GM23338 (cell line): ENCODE data around the gene SEPHS1. TPM values are rescaled to one million over a fixed set of nuclear protein-coding genes. Genes with fewer than 3 reads are reported as not detected.

Source experiments
- ATAC-seq: fragments of 200-7000 bp; cut with Tn5 transposase; 3 replicates; pipeline ENCODE4 v1.9.1; 2020
- DNase-seq: peaks from one replicate; pipeline ENCODE4 v3.0.0-alpha.2; 2015; ENCODE audit warnings: low spot score
- H2AFZ ChIP-seq: fragments of 200-600 bp; sonication (generic); 2 replicates; pipeline ENCODE4 v1.8.0; 2016; ENCODE audit warnings: antibody characterized with exemption, mild to moderate bottlenecking, moderate library complexity
- H3F3A ChIP-seq: fragments of 200-600 bp; sonication (generic); replicated peaks from 2 replicates; pipeline ENCODE4 v1.8.0; 2017; ENCODE audit warnings: antibody characterized with exemption, mixed run types, low read depth
- H3K27ac ChIP-seq: fragments of 200-600 bp; sonication (generic); 2 replicates; pipeline ENCODE4 v1.6.1; 2016; ENCODE audit warnings: low read depth
- H3K27me3 ChIP-seq: fragments of 200-600 bp; sonication (generic); 2 replicates; pipeline ENCODE4 v1.8.0; 2016; ENCODE audit warnings: mild to moderate bottlenecking, mixed run types, moderate library complexity; ENCODE audit not compliant: insufficient read depth
- H3K36me3 ChIP-seq: fragments of 200-600 bp; sonication (generic); 2 replicates; pipeline ENCODE4 v1.8.0; 2016; ENCODE audit warnings: mild to moderate bottlenecking; ENCODE audit not compliant: insufficient read depth
- H3K4me1 ChIP-seq: fragments of 200-600 bp; sonication (generic); 2 replicates; pipeline ENCODE4 v1.8.0; 2016; ENCODE audit warnings: mild to moderate bottlenecking, moderate library complexity; ENCODE audit not compliant: insufficient read depth
- H3K4me2 ChIP-seq: fragments of 200-600 bp; sonication (generic); 2 replicates; pipeline ENCODE4 v1.7.1; 2017; ENCODE audit warnings: mixed run types
- H3K4me3 ChIP-seq: fragments of 200-600 bp; sonication (generic); 2 replicates; pipeline ENCODE4 v1.6.1; 2016; ENCODE audit warnings: mixed run types
- H3K79me2 ChIP-seq: fragments of 200-600 bp; sonication (generic); replicated peaks from 2 replicates; pipeline ENCODE4 v1.8.0; 2017; ENCODE audit warnings: mild to moderate bottlenecking; ENCODE audit not compliant: insufficient read depth
- H3K9me2 ChIP-seq: fragments of 200-600 bp; sonication (generic); 2 replicates; pipeline ENCODE4 v1.8.0; 2017; ENCODE audit not compliant: insufficient read depth
- H4K20me1 ChIP-seq: fragments of 200-600 bp; sonication (generic); replicated peaks from 2 replicates; pipeline ENCODE4 v1.8.0; 2017; ENCODE audit warnings: mild to moderate bottlenecking; ENCODE audit not compliant: insufficient read depth
- H3K27ac Mint-ChIP-seq: 2 replicates; pipeline ENCODE4 v1.8.0; 2020; ENCODE audit warnings: inconsistent platforms, mild to moderate bottlenecking, moderate library complexity, mixed read lengths
- H3K27me3 Mint-ChIP-seq: 3 replicates; pipeline ENCODE4 v1.8.0; 2022; ENCODE audit warnings: low read depth, mild to moderate bottlenecking, moderate library complexity, mixed read lengths, inconsistent platforms; ENCODE audit not compliant: insufficient read depth, poor library complexity
- H3K36me3 Mint-ChIP-seq: 3 replicates; pipeline ENCODE4 v1.8.0; 2021; ENCODE audit warnings: low read depth, mild to moderate bottlenecking, inconsistent platforms, moderate library complexity, mixed read lengths
- H3K4me1 Mint-ChIP-seq: 3 replicates; pipeline ENCODE4 v1.8.0; 2020; ENCODE audit warnings: mild to moderate bottlenecking, inconsistent platforms, mixed read lengths
- H3K4me3 Mint-ChIP-seq: 3 replicates; pipeline ENCODE4 v1.8.0; 2021; ENCODE audit warnings: moderate library complexity, mild to moderate bottlenecking, inconsistent platforms, mixed read lengths
- H3K9me3 Mint-ChIP-seq: 3 replicates; pipeline ENCODE4 v1.8.0; 2020; ENCODE audit warnings: moderate library complexity, mild to moderate bottlenecking, inconsistent platforms, mixed read lengths
- JUNB ChIP-seq: IDR thresholded peaks from one replicate; pipeline ENCODE4 v1.6.1; 2016; ENCODE audit warnings: antibody characterized with exemption; ENCODE audit not compliant: unreplicated experiment
- POLR2AphosphoS5 ChIP-seq: IDR thresholded peaks from 2 replicates; pipeline ENCODE4 v1.6.1; 2016; ENCODE audit warnings: antibody characterized with exemption, low read depth
- ZNF114 ChIP-seq: fragments of 250-450 bp; sonication (Bioruptor Pico); IDR thresholded peaks from 2 replicates; pipeline ENCODE4 v1.5.0; 2020; ENCODE audit warnings: mild to moderate bottlenecking, moderate library complexity
- polyA plus RNA-seq: library from polyadenylated mRNA; unstranded; fragments of >200 nt; fragmentation: Nextera tagmentation; extraction: Ambion mirVana; gene quantifications from 2 replicates; pipeline ENCODE4 v1.2.1, GENCODE V29; 2016
- total RNA-seq: library from RNA; depleted of rRNA; stranded (reverse); fragments of >200 nt; shearing (Covaris generic); gene quantifications from 2 replicates; pipeline ENCODE4 v1.2.3, GENCODE V29; 2014
- TF ChIP-seq, protein P1 (sequence below): fragments of 250-450 bp; sonication (Bioruptor Pico); IDR thresholded peaks from 2 replicates; pipeline ENCODE4 v1.5.0; 2020; ENCODE audit warnings: mild to moderate bottlenecking, moderate library complexity
- TF ChIP-seq, protein P2 (sequence below): IDR thresholded peaks from 2 replicates; pipeline ENCODE4 v1.6.1; 2016; ENCODE audit warnings: antibody characterized with exemption

The SEPHS1 gene
- total and polyA plus RNA-seq, 2 experiments from 2014 or later: 260 to 609 TPM

DNA sequence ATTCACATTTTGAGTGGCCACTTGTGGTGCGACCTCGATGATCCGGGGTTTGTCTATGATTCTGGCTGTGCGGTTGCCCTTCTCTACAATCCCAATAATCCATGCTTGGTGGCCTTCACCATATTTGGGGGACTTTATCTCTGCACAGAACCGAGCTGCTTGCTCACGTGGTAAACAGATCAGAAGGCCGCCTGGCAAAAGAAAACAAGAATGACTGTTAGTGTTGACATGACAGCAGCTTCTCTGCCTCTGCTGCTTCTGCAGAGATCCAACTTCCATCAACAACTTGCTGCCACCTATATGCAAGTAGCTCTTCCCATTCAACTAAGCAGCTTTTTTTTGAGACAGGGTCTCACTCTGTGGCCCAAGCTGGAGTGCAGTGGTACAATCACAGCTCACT lies 28.9 kb downstream of the SEPHS1 start:
- Histone ChIP-seq H3K4me3 (no peak overlapping the region), H3F3A (peaks cover 78% of the 10 kb centered on the region), H3K36me3 (peaks cover 52% of the 10 kb centered on the region), H3K27me3 (no peaks in the 10 kb centered on the region), H3K4me2 (no peak overlapping the region), H3K9me2 (no peaks in the 10 kb centered on the region), H3K27ac (peak overlapping the region; percentile 81), H3K79me2 (no peaks in the 10 kb centered on the region), H2AFZ (no peak overlapping the region), H4K20me1 (peaks cover 39% of the 10 kb centered on the region), H3K4me1 (no peaks in the 10 kb centered on the region; the same call in 1 of the 2 replicates)
- Mint-ChIP-seq H3K9me3 (no peaks in the 10 kb centered on the region), H3K4me1 (peaks cover 16% of the 10 kb centered on the region), H3K27ac (peak overlapping the region; percentile 77; the same call in 1 of the 2 replicates), H3K4me3 (no peak overlapping the region), H3K27me3 (peaks cover 25% of the 10 kb centered on the region), H3K36me3 (peaks cover 78% of the 10 kb centered on the region)
- DNase-seq (no peak), ATAC-seq (no peak)
- no peak for TF ChIP-seq ZNF114

DNA sequence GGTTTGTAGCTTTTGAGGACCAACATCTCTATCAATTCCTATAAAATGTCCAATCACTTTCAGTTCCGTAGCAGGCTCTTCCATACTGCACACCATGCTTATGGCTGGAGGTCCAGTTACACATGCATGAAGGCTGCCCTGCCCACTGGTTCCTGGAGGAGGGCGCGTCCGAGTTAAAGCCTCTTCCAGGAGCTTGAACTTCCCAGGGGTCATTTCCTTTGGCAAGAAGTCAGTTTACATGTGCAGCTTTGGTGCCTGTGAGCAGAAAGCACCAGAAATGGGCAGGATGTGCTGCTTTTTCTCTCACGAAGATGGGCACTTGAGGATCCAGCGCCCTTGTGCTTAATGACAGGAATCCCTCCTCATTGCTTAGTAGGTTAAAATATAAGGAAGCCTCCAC lies 30.6 kb downstream of the SEPHS1 start:
- H3K36me3 Mint-ChIP-seq: peaks cover 61% of the 10 kb centered on the region
- Histone ChIP-seq H4K20me1 (peaks cover 27% of the 10 kb centered on the region), H2AFZ (no peak overlapping the region), H3K27ac (peak overlapping the region; percentile 80), H3F3A (peaks cover 66% of the 10 kb centered on the region), H3K36me3 (peaks cover 35% of the 10 kb centered on the region), H3K9me2 (no peaks in the 10 kb centered on the region), H3K27me3 (no peaks in the 10 kb centered on the region), H3K79me2 (no peaks in the 10 kb centered on the region), H3K4me1 (no peaks in the 10 kb centered on the region; the same call in 1 of the 2 replicates), H3K4me2 (no peak overlapping the region), H3K4me3 (no peak overlapping the region)
- no peaks in the 10 kb centered on the region for H3K9me3 Mint-ChIP-seq
- H3K4me3 Mint-ChIP-seq: no peak overlapping the region
- TF ChIP-seq, protein P1, sequence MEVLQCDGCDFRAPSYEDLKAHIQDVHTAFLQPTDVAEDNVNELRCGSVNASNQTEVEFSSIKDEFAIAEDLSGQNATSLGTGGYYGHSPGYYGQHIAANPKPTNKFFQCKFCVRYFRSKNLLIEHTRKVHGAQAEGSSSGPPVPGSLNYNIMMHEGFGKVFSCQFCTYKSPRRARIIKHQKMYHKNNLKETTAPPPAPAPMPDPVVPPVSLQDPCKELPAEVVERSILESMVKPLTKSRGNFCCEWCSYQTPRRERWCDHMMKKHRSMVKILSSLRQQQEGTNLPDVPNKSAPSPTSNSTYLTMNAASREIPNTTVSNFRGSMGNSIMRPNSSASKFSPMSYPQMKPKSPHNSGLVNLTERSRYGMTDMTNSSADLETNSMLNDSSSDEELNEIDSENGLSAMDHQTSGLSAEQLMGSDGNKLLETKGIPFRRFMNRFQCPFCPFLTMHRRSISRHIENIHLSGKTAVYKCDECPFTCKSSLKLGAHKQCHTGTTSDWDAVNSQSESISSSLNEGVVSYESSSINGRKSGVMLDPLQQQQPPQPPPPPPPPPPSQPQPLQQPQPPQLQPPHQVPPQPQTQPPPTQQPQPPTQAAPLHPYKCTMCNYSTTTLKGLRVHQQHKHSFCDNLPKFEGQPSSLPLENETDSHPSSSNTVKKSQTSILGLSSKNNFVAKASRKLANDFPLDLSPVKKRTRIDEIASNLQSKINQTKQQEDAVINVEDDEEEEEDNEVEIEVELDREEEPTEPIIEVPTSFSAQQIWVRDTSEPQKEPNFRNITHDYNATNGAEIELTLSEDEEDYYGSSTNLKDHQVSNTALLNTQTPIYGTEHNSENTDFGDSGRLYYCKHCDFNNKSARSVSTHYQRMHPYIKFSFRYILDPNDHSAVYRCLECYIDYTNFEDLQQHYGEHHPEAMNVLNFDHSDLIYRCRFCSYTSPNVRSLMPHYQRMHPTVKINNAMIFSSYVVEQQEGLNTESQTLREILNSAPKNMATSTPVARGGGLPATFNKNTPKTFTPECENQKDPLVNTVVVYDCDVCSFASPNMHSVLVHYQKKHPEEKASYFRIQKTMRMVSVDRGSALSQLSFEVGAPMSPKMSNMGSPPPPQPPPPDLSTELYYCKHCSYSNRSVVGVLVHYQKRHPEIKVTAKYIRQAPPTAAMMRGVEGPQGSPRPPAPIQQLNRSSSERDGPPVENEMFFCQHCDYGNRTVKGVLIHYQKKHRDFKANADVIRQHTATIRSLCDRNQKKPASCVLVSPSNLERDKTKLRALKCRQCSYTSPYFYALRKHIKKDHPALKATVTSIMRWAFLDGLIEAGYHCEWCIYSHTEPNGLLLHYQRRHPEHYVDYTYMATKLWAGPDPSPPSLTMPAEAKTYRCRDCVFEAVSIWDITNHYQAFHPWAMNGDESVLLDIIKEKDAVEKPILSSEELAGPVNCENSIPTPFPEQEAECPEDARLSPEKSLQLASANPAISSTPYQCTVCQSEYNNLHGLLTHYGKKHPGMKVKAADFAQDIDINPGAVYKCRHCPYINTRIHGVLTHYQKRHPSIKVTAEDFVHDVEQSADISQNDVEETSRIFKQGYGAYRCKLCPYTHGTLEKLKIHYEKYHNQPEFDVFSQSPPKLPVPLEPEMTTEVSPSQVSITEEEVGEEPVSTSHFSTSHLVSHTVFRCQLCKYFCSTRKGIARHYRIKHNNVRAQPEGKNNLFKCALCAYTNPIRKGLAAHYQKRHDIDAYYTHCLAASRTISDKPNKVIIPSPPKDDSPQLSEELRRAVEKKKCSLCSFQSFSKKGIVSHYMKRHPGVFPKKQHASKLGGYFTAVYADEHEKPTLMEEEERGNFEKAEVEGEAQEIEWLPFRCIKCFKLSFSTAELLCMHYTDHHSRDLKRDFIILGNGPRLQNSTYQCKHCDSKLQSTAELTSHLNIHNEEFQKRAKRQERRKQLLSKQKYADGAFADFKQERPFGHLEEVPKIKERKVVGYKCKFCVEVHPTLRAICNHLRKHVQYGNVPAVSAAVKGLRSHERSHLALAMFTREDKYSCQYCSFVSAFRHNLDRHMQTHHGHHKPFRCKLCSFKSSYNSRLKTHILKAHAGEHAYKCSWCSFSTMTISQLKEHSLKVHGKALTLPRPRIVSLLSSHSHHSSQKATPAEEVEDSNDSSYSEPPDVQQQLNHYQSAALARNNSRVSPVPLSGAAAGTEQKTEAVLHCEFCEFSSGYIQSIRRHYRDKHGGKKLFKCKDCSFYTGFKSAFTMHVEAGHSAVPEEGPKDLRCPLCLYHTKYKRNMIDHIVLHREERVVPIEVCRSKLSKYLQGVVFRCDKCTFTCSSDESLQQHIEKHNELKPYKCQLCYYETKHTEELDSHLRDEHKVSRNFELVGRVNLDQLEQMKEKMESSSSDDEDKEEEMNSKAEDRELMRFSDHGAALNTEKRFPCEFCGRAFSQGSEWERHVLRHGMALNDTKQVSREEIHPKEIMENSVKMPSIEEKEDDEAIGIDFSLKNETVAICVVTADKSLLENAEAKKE (CRISPR knock-in tag): no peak
- TF ChIP-seq JUNB: no peak
- TF ChIP-seq, protein P2, sequence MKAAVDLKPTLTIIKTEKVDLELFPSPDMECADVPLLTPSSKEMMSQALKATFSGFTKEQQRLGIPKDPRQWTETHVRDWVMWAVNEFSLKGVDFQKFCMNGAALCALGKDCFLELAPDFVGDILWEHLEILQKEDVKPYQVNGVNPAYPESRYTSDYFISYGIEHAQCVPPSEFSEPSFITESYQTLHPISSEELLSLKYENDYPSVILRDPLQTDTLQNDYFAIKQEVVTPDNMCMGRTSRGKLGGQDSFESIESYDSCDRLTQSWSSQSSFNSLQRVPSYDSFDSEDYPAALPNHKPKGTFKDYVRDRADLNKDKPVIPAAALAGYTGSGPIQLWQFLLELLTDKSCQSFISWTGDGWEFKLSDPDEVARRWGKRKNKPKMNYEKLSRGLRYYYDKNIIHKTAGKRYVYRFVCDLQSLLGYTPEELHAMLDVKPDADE: no peak
- peak; percentile 46; the same call in 1 of the 2 replicates for TF ChIP-seq POLR2AphosphoS5
- ATAC-seq: peak; percentile 19
- H3K27me3 Mint-ChIP-seq: peaks cover 30% of the 10 kb centered on the region
- peak; percentile 47 for DNase-seq
- H3K27ac Mint-ChIP-seq: no peak overlapping the region
- peaks cover 13% of the 10 kb centered on the region for H3K4me1 Mint-ChIP-seq
